A549 (cell line): Measurements from ENCODE around the gene PLXNA1. TPM values are rescaled to one million over a fixed set of nuclear protein-coding genes. Genes with fewer than 3 reads are reported as not detected.

Experiments
- ATAC-seq, 2 experiments: fragments of 200-7000 bp in 1 of 2; fragments of >200 bp in 1 of 2; cut with Nextera tagmentation in 1 of 2; cut with Tn5 transposase in 1 of 2; 3 replicates each; pipeline versions ENCODE4 v1.8.0 to v1.9.1; 2018 to 2020; ENCODE audit warnings: mild to moderate bottlenecking in 1 of 2, moderate library complexity in 1 of 2
- CTCF ChIA-PET: fragments of 300-600 bp; sonication (Branson Sonifier 250); formaldehyde crosslinking; extraction: SDS; loops from one replicate; lab custom pipeline; 2021; ENCODE audit warnings: antibody characterized with exemption, inconsistent platforms; lab: Yijun Ruan, JAX
- POLR2A ChIA-PET: fragments of 350-600 bp; formaldehyde crosslinking; extraction: SDS; loops from one replicate; lab custom pipeline; 2021; ENCODE audit warnings: antibody characterized with exemption, inconsistent platforms; lab: Yijun Ruan, JAX
- DNase-seq, 2 experiments: peaks; one replicate each; pipeline versions ENCODE4 v3.0.0 to v3.0.0-alpha.2; 2011 to 2016; ENCODE audit warnings: low read depth in 1 of 2, low spot score in 1 of 2
- FAIRE-seq: peaks from 2 replicates; lab custom pipeline; 2011; peaks lifted over from hg19 to GRCh38; lab: Jason Lieb, UNC
- H3K27ac ChIP-seq, 2 experiments: fragments of >200 bp; sonication (Bioruptor Twin); formaldehyde crosslinking; 3 replicates each; pipeline ENCODE4 v1.5.1; 2016 to 2017
- H3K4me1 ChIP-seq: fragments of >200 bp; sonication (Bioruptor Twin); formaldehyde crosslinking; 3 replicates; pipeline ENCODE4 v1.6.1; 2016
- H3K4me2 ChIP-seq: fragments of >200 bp; sonication (Bioruptor Twin); formaldehyde crosslinking; 3 replicates; pipeline ENCODE4 v1.6.1; 2016
- H3K4me3 ChIP-seq: fragments of >200 bp; sonication (Bioruptor Twin); formaldehyde crosslinking; 3 replicates; pipeline ENCODE4 v1.5.1; 2016
- H3K9me3 ChIP-seq: fragments of >200 bp; sonication (Bioruptor Twin); formaldehyde crosslinking; 3 replicates; pipeline ENCODE4 v1.6.1; 2016
- BHLHE40 ChIP-seq: IDR thresholded peaks from 2 replicates; pipeline ENCODE4 v1.6.1; 2012; ENCODE audit warnings: low read depth, low read length, inconsistent platforms
- CBX2 ChIP-seq: fragments of 200-600 bp; sonication (generic); IDR thresholded peaks from 2 replicates; pipeline ENCODE4 v1.6.1; 2016; ENCODE audit warnings: low read depth, mild to moderate bottlenecking, borderline replicate concordance
- CEBPB ChIP-seq, 2 experiments: fragments of >200 bp in 1 of 2; sonication (Bioruptor Twin) in 1 of 2; formaldehyde crosslinking in 1 of 2; IDR thresholded peaks; 2 replicates each; pipeline ENCODE4 v1.6.1; 2012 to 2016
- CHD4 ChIP-seq: fragments of 200-600 bp; sonication (generic); IDR thresholded peaks from 2 replicates; pipeline ENCODE4 v1.6.1; 2016; ENCODE audit warnings: antibody characterized with exemption, mild to moderate bottlenecking, borderline replicate concordance
- EHMT2 ChIP-seq: fragments of 200-600 bp; sonication (generic); IDR thresholded peaks from 2 replicates; pipeline ENCODE4 v1.6.1; 2016; ENCODE audit warnings: antibody characterized with exemption, low read depth, mild to moderate bottlenecking, moderate library complexity
- FOXS1 ChIP-seq: fragments of 250-450 bp; sonication (Bioruptor Pico); IDR thresholded peaks from 2 replicates; pipeline ENCODE4 v1.5.0; 2020; ENCODE audit warnings: mild to moderate bottlenecking, moderate library complexity
- GATA3 ChIP-seq: IDR thresholded peaks from 2 replicates; pipeline ENCODE4 v1.6.1; 2012; ENCODE audit warnings: borderline replicate concordance
- HDAC2 ChIP-seq: fragments of 200-600 bp; sonication (generic); IDR thresholded peaks from 2 replicates; pipeline ENCODE4 v1.6.1; 2016
- HOXA7 ChIP-seq: fragments of 250-450 bp; sonication (Bioruptor Pico); IDR thresholded peaks from 2 replicates; pipeline ENCODE4 v1.5.0; 2020; ENCODE audit warnings: mild to moderate bottlenecking, moderate library complexity
- HOXB13 ChIP-seq: fragments of 250-450 bp; sonication (Bioruptor Pico); IDR thresholded peaks from 2 replicates; pipeline ENCODE4 v1.5.0; 2020; ENCODE audit warnings: low read depth, mild to moderate bottlenecking, moderate library complexity
- JUN ChIP-seq, 2 experiments: fragments of >200 bp; sonication (Bioruptor Twin); formaldehyde crosslinking; IDR thresholded peaks; 2 replicates in 1 of 2; 3 replicates in 1 of 2; pipeline ENCODE4 v1.6.1; 2016 to 2017
- JUNB ChIP-seq: fragments of >200 bp; sonication (Bioruptor Twin); formaldehyde crosslinking; IDR thresholded peaks from 2 replicates; pipeline ENCODE4 v1.6.1; 2016
- KDM1A ChIP-seq: fragments of 200-600 bp; sonication (generic); IDR thresholded peaks from 2 replicates; pipeline ENCODE4 v1.6.1; 2016; ENCODE audit warnings: low read depth, mild to moderate bottlenecking
- MAFK ChIP-seq: fragments of 450-650 bp; IDR thresholded peaks from 2 replicates; pipeline ENCODE4 v1.6.1; 2014; ENCODE audit not compliant: partially characterized antibody
- MYC ChIP-seq: IDR thresholded peaks from 2 replicates; pipeline ENCODE4 v1.6.1; 2012; ENCODE audit warnings: mild to moderate bottlenecking, inconsistent platforms, low read length, improper control_type of control experiment, borderline replicate concordance
- NFE2L2 ChIP-seq: fragments of 150-350 bp; conservative IDR thresholded peaks from 2 replicates; pipeline ENCODE4 v1.6.1; 2014; ENCODE audit warnings: low read length
- NPAS2 ChIP-seq: fragments of 250-450 bp; sonication (Bioruptor Pico); IDR thresholded peaks from 2 replicates; pipeline ENCODE4 v1.8.0; 2022; ENCODE audit warnings: mild to moderate bottlenecking, moderate library complexity, borderline replicate concordance
- NR3C1 ChIP-seq: fragments of >200 bp; sonication (Bioruptor Twin); formaldehyde crosslinking; IDR thresholded peaks from 3 replicates; pipeline ENCODE4 v1.6.1; 2017
- POLR2AphosphoS2 ChIP-seq: conservative IDR thresholded peaks from 2 replicates; pipeline ENCODE4 v1.6.1; 2012; ENCODE audit warnings: low read length, improper control_type of control experiment, inconsistent platforms
- RARB ChIP-seq: fragments of 250-450 bp; sonication (Bioruptor Pico); IDR thresholded peaks from 2 replicates; pipeline ENCODE4 v1.8.0; 2021; ENCODE audit warnings: mild to moderate bottlenecking, moderate library complexity
- RCOR1 ChIP-seq: fragments of 150-350 bp; IDR thresholded peaks from 2 replicates; pipeline ENCODE4 v1.6.1; 2014; ENCODE audit warnings: antibody characterized with exemption, low read length, low read depth
- RFX5 ChIP-seq: fragments of 450-650 bp; IDR thresholded peaks from 2 replicates; pipeline ENCODE4 v1.7.1; 2014; ENCODE audit warnings: antibody characterized with exemption, mild to moderate bottlenecking, moderate library complexity
- SMC3 ChIP-seq: fragments of >200 bp; sonication (Bioruptor Twin); formaldehyde crosslinking; IDR thresholded peaks from 3 replicates; pipeline ENCODE4 v1.6.1; 2018; ENCODE audit warnings: inconsistent platforms
- ZC3H11A ChIP-seq: fragments of 450-650 bp; IDR thresholded peaks from 2 replicates; pipeline ENCODE4 v1.6.1; 2014; ENCODE audit warnings: antibody characterized with exemption, mild to moderate bottlenecking
- WGBS: methylation state at CpG from one replicate; pipeline ENCODE4 v1.1.6; 2017; ENCODE audit errors: missing lambda C conversion rate; 5-methylcytosine and 5-hydroxymethylcytosine counted together
- polyA plus RNA-seq, 4 experiments: library from polyadenylated mRNA; depleted of rRNA in 3 of 4; stranded (reverse); fragments of >200 nt; fragmentation: RNase III in 1 of 4; extraction: RNeasy Plus Mini Kit Qiagen cat#74134 plus additional on column Dnase treatment in 1 of 4; gene quantifications; 2 replicates in 3 of 4; 3 replicates in 1 of 4; pipeline ENCODE4 v1.2.3, GENCODE V29; 2011 to 2017
- TF ChIP-seq, protein P1 (sequence below): IDR thresholded peaks from 2 replicates; pipeline ENCODE4 v1.6.1; 2012; ENCODE audit warnings: low read depth, borderline replicate concordance
- TF ChIP-seq, protein P2 (sequence below): fragments of >200 bp; sonication (Bioruptor Twin); formaldehyde crosslinking; IDR thresholded peaks from 3 replicates; pipeline ENCODE4 v1.6.1; 2016
- TF ChIP-seq, protein P3 (sequence below): fragments of >200 bp; sonication (Bioruptor Twin); formaldehyde crosslinking; IDR thresholded peaks from 2 replicates; pipeline ENCODE4 v1.6.1; 2016
- TF ChIP-seq, protein P4 (sequence below): fragments of 250-450 bp; sonication (Bioruptor Pico); IDR thresholded peaks from 2 replicates; pipeline ENCODE4 v1.5.0; 2020; ENCODE audit warnings: low read depth, mild to moderate bottlenecking, moderate library complexity
- TF ChIP-seq, protein P5 (sequence below): fragments of 250-450 bp; sonication (Bioruptor Pico); IDR thresholded peaks from 2 replicates; pipeline ENCODE4 v1.5.0; 2021; ENCODE audit warnings: mild to moderate bottlenecking, moderate library complexity, borderline replicate concordance
- TF ChIP-seq, protein P6 (sequence below): fragments of >200 bp; sonication (Bioruptor Twin); formaldehyde crosslinking; IDR thresholded peaks from 3 replicates; pipeline ENCODE4 v1.5.1; 2016

Gene PLXNA1
- polyA plus RNA-seq, 2 of the 4 experiments (the other 2 are of a cell fraction) = 9.1 to 16.3 TPM

DNA sequence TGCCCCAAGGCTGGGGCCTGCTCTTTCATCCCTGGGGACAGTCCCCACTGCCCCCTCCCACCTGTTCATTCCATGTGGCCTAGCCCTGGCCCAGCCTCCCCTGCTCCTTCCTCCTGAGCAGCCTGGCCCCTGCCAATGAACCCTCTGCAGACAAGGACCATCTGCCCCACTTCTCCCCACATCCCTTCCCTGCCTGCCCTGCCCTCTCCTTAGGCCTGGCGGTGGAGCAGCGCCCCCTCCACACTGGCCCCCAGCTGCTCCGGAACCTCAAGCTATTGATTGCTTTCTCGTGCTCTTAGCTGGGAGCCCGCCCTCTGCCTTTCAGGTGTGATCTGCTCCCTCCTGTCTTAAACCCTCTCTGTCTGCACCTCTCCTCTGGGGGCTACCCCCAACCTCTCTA is 8.0 kb downstream of the PLXNA1 start:
- no peak for ATAC-seq
- no peaks in the 10 kb centered on the region for H3K4me1 ChIP-seq
- no peak overlapping the region for H3K4me2 ChIP-seq
- 81% methylated on average over 5 of the region's 5 CpGs for WGBS
- no peak for DNase-seq
- H3K27ac ChIP-seq = no peak overlapping the region
- ChIA-PET CTCF (no interaction called here), POLR2A (no interaction called here)
- FAIRE-seq = no peak
- H3K4me3 ChIP-seq = no peak overlapping the region
- TF ChIP-seq NR3C1 (no peak), NPAS2 (no peak), JUN (IDR thresholded peaks at IDR 0.05) (no peak), CEBPB (IDR thresholded peaks at IDR 0.05) (no peak), CHD4 (no peak), CBX2 (no peak), NFE2L2 (no peak), RFX5 (no peak), SMC3 (no peak), BHLHE40 (no peak), RARB (CRISPR knock-in tag) (no peak), JUNB (no peak), HOXA7 (no peak), HDAC2 (no peak), HOXB13 (CRISPR knock-in tag) (no peak)
- TF ChIP-seq, protein P1, sequence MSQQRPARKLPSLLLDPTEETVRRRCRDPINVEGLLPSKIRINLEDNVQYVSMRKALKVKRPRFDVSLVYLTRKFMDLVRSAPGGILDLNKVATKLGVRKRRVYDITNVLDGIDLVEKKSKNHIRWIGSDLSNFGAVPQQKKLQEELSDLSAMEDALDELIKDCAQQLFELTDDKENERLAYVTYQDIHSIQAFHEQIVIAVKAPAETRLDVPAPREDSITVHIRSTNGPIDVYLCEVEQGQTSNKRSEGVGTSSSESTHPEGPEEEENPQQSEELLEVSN = no peak
- TF ChIP-seq, protein P2, sequence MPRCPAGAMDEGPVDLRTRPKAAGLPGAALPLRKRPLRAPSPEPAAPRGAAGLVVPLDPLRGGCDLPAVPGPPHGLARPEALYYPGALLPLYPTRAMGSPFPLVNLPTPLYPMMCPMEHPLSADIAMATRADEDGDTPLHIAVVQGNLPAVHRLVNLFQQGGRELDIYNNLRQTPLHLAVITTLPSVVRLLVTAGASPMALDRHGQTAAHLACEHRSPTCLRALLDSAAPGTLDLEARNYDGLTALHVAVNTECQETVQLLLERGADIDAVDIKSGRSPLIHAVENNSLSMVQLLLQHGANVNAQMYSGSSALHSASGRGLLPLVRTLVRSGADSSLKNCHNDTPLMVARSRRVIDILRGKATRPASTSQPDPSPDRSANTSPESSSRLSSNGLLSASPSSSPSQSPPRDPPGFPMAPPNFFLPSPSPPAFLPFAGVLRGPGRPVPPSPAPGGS = no peak
- TF ChIP-seq, protein P3, sequence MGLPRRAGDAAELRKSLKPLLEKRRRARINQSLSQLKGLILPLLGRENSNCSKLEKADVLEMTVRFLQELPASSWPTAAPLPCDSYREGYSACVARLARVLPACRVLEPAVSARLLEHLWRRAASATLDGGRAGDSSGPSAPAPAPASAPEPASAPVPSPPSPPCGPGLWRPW = no peak
- TF ChIP-seq, protein P4, sequence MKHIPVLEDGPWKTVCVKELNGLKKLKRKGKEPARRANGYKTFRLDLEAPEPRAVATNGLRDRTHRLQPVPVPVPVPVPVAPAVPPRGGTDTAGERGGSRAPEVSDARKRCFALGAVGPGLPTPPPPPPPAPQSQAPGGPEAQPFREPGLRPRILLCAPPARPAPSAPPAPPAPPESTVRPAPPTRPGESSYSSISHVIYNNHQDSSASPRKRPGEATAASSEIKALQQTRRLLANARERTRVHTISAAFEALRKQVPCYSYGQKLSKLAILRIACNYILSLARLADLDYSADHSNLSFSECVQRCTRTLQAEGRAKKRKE (CRISPR knock-in tag) = no peak
- TF ChIP-seq, protein P5, sequence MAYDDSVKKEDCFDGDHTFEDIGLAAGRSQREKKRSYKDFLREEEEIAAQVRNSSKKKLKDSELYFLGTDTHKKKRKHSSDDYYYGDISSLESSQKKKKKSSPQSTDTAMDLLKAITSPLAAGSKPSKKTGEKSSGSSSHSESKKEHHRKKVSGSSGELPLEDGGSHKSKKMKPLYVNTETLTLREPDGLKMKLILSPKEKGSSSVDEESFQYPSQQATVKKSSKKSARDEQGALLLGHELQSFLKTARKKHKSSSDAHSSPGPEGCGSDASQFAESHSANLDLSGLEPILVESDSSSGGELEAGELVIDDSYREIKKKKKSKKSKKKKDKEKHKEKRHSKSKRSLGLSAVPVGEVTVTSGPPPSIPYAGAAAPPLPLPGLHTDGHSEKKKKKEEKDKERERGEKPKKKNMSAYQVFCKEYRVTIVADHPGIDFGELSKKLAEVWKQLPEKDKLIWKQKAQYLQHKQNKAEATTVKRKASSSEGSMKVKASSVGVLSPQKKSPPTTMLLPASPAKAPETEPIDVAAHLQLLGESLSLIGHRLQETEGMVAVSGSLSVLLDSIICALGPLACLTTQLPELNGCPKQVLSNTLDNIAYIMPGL (CRISPR knock-in tag) = no peak
- no peaks in the 10 kb centered on the region for H3K9me3 ChIP-seq

DNA sequence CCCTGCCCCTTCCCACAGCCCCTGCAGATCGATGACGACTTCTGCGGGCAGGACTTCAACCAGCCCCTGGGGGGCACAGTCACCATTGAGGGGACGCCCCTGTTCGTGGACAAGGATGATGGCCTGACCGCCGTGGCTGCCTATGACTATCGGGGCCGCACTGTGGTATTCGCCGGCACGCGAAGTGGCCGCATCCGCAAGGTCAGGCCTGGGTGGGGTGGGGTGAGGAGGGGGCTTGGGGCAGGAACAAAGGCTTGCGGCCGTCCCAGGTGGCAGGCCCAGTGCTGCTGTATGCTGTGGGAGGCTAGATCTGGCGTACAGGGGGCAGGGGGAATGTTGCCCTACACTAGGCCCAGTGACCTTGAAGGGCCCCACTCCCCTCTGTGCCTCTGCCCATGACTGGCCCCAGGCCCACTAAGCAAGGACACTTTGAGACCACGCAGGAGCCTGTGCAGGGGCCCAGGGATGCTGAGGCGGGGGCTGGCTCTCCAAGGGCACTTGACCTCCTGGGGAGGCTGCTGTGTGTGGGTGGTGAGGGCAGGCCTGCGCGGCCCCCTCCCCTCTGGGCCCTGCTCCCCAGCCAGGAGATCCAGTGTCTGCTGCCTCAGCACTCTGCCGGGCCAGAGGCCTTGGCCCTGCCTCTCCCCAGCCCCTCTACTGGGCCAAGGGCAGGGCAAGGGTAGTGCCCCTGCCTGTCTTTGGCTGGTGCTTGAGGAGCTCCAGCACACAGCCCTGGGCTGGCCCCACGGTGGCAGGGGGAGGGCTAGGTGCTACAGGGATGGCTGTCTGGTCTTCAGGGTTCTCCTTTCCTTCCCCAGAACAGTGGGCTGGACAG is 8.7 kb downstream of the PLXNA1 start:
- H3K27ac ChIP-seq = no peak overlapping the region
- CTCF ChIA-PET = interaction anchor here (0.9 to 1.3 kb wide), 2 partner anchors 8 to 240 kb away, joined by 3 to 4 read pairs; no protein-coding TSS in a partner anchor
- no peaks in the 10 kb centered on the region for H3K4me1 ChIP-seq
- no peaks in the 10 kb centered on the region for H3K9me3 ChIP-seq
- WGBS = no CpG with 5 or more reads among the region's 24 CpGs
- no peak for FAIRE-seq
- no peak overlapping the region for H3K4me3 ChIP-seq
- no peak for ATAC-seq
- POLR2A ChIA-PET = interaction anchor here (0.6 kb wide), 1 partner anchor 833 kb away, joined by 3 read pairs; no protein-coding TSS in a partner anchor
- DNase-seq = no peak
- no peak overlapping the region for H3K4me2 ChIP-seq
- TF ChIP-seq POLR2AphosphoS2 = no peak
- no peak for TF ChIP-seq BHLHE40
- no peak for TF ChIP-seq RCOR1
- TF ChIP-seq, protein P1 = no peak
- TF ChIP-seq GATA3 = no peak
- TF ChIP-seq KDM1A = no peak
- TF ChIP-seq, protein P3 = no peak
- TF ChIP-seq, protein P6, sequence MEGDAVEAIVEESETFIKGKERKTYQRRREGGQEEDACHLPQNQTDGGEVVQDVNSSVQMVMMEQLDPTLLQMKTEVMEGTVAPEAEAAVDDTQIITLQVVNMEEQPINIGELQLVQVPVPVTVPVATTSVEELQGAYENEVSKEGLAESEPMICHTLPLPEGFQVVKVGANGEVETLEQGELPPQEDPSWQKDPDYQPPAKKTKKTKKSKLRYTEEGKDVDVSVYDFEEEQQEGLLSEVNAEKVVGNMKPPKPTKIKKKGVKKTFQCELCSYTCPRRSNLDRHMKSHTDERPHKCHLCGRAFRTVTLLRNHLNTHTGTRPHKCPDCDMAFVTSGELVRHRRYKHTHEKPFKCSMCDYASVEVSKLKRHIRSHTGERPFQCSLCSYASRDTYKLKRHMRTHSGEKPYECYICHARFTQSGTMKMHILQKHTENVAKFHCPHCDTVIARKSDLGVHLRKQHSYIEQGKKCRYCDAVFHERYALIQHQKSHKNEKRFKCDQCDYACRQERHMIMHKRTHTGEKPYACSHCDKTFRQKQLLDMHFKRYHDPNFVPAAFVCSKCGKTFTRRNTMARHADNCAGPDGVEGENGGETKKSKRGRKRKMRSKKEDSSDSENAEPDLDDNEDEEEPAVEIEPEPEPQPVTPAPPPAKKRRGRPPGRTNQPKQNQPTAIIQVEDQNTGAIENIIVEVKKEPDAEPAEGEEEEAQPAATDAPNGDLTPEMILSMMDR = no peak
- TF ChIP-seq MYC = no peak
- no peak for TF ChIP-seq MAFK
- TF ChIP-seq FOXS1 (CRISPR knock-in tag) = no peak
- TF ChIP-seq EHMT2 = no peak
- no peak for TF ChIP-seq ZC3H11A
